ENCODE data around the gene TPM1.

Gene TPM1

GRCh38 chr15:63043335-63044076 is 959 bp downstream of the TPM1 start:
- DNase-seq: peak; percentile 40

GRCh38 chr15:63044077-63044644 is 1.6 kb downstream of the TPM1 start:
- DNase-seq: no peak

- no peak for DNase-seq
Measured at GRCh38 chr15:63044645-63045464, 2.3 kb downstream of the TPM1 start.

- DNase-seq: no peak
Measured at GRCh38 chr15:63045465-63045840, 2.9 kb downstream of the TPM1 start.

- no peak for DNase-seq
Measured at GRCh38 chr15:63045879-63046278, 3.3 kb downstream of the TPM1 start.

GRCh38 chr15:63046917-63047760 is 4.6 kb downstream of the TPM1 start:
- DNase-seq: no peak

GRCh38 chr15:63047792-63048114 is 5.2 kb downstream of the TPM1 start:
- DNase-seq: no peak

GRCh38 chr15:63048115-63048775 is 5.7 kb downstream of the TPM1 start:
- DNase-seq: peak; percentile 94

GRCh38 chr15:63048776-63049665 is 6.5 kb downstream of the TPM1 start:
- DNase-seq: peak; percentile 90

- DNase-seq: no peak
Measured at GRCh38 chr15:63049783-63050371, 7.3 kb downstream of the TPM1 start.

- no peak for DNase-seq
Measured at GRCh38 chr15:63050731-63051155, 8.2 kb downstream of the TPM1 start.

GRCh38 chr15:63051156-63052066 is 8.9 kb downstream of the TPM1 start:
- peak; percentile 28 for DNase-seq

- peak; percentile 87 for DNase-seq
Measured at GRCh38 chr15:63052077-63052841, 9.7 kb downstream of the TPM1 start.

- peak; percentile 64 for DNase-seq
Measured at GRCh38 chr15:63052961-63053698, 10.6 kb downstream of the TPM1 start.

- DNase-seq: no peak
Measured at GRCh38 chr15:63054281-63054683, 11.7 kb downstream of the TPM1 start.

GRCh38 chr15:63054985-63055384 is 12.4 kb downstream of the TPM1 start:
- peak; percentile 74 for DNase-seq

- peak; percentile 94 for DNase-seq
Measured at GRCh38 chr15:63056829-63057228, 14.3 kb downstream of the TPM1 start.
